ENCODE measurements around the gene FBLN1. TPM values are rescaled to one million over a fixed set of nuclear protein-coding genes. Genes with fewer than 3 reads are reported as not detected.

The FBLN1 gene
- polyA plus RNA-seq, 1 of the 3 experiments (the other 2 are of a cell fraction): 147 TPM

DNA sequence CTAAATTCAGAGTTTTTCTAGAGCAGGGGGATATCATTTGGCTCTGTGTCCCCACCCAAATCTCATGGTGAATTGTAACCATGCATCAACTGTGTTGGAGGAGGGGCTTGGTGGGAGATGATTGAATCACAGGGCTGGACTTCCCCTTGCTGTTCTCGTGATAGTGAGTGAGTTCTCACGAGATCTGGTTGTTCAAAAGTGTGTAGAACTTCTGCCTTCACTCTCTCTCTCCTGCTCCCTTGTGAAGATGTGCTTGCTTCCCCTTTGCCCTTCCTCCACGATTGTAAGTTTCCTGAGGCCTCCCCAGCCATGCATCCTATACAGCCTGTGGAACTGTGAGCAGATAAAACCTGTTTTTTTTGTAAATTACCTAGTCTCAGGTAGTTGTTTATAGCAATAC lies 22.0 kb upstream of the FBLN1 start:
- Histone ChIP-seq H3K36me3 (replicated peaks in 1 of 2; ENCODE audit: control insufficient read depth in 1 of 2, insufficient read depth in 2 of 2, low read length in 1 of 2) (no peaks in the 10 kb centered on the region), H4K20me1 (ENCODE audit: insufficient read depth) (no peaks in the 10 kb centered on the region), H3K4me1 (ENCODE audit: control insufficient read depth in 1 of 2, insufficient read depth in 2 of 2, low read depth in 1 of 2, low read length in 1 of 2) (no peaks in the 10 kb centered on the region), H3K9ac (no peak overlapping the region), H3K9me2 (no peaks in the 10 kb centered on the region), H3K4me2 (no peak overlapping the region), H3K27ac (ENCODE audit: low read depth in 2 of 2, low read length in 1 of 2) (no peak overlapping the region), H3F3A (replicated peaks; ENCODE audit: insufficient read depth) (no peaks in the 10 kb centered on the region), H3K27me3 (ENCODE audit: insufficient read depth) (no peaks in the 10 kb centered on the region), H3K79me2 (ENCODE audit: insufficient read depth) (no peaks in the 10 kb centered on the region), H3K4me3 (ENCODE audit: low read depth in 2 of 2, low read length in 1 of 2) (no peak overlapping the region), H2AFZ (ENCODE audit: low read depth) (no peak overlapping the region), H3K9me3 (no peaks in the 10 kb centered on the region; the same call in 1 of the 2 replicates)
- 74% methylated on average over 3 of the region's 3 CpGs for WGBS (ENCODE audit: low lambda C conversion rate)
- ChIA-PET CTCF (no interaction called here), POLR2A (no interaction called here)
- TF ChIP-seq, protein P1, sequence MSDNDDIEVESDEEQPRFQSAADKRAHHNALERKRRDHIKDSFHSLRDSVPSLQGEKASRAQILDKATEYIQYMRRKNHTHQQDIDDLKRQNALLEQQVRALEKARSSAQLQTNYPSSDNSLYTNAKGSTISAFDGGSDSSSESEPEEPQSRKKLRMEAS (IDR thresholded peaks at IDR 0.05; ENCODE audit: low read depth): no peak
- TF ChIP-seq RFX5 (IDR thresholded peaks at IDR 0.05; ENCODE audit: low read length) (no peak), ELF1 (IDR thresholded peaks at IDR 0.05) (no peak), RCOR1 (IDR thresholded peaks at IDR 0.05; ENCODE audit: low read length) (no peak), TEAD4 (IDR thresholded peaks at IDR 0.05; ENCODE audit: borderline replicate concordance, insufficient read depth) (no peak), FOSL2 (IDR thresholded peaks at IDR 0.05; ENCODE audit: borderline replicate concordance, low read depth) (no peak), MEF2A (IDR thresholded peaks at IDR 0.05; ENCODE audit: borderline replicate concordance, low read depth) (no peak), JUND (IDR thresholded peaks at IDR 0.05) (no peak), POLR2AphosphoS5 (IDR thresholded peaks at IDR 0.05; ENCODE audit: low read depth, low read length) (no peak)
- TF ChIP-seq, protein P2, sequence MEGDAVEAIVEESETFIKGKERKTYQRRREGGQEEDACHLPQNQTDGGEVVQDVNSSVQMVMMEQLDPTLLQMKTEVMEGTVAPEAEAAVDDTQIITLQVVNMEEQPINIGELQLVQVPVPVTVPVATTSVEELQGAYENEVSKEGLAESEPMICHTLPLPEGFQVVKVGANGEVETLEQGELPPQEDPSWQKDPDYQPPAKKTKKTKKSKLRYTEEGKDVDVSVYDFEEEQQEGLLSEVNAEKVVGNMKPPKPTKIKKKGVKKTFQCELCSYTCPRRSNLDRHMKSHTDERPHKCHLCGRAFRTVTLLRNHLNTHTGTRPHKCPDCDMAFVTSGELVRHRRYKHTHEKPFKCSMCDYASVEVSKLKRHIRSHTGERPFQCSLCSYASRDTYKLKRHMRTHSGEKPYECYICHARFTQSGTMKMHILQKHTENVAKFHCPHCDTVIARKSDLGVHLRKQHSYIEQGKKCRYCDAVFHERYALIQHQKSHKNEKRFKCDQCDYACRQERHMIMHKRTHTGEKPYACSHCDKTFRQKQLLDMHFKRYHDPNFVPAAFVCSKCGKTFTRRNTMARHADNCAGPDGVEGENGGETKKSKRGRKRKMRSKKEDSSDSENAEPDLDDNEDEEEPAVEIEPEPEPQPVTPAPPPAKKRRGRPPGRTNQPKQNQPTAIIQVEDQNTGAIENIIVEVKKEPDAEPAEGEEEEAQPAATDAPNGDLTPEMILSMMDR (IDR thresholded peaks at IDR 0.05): no peak
- TF ChIP-seq, protein P3, sequence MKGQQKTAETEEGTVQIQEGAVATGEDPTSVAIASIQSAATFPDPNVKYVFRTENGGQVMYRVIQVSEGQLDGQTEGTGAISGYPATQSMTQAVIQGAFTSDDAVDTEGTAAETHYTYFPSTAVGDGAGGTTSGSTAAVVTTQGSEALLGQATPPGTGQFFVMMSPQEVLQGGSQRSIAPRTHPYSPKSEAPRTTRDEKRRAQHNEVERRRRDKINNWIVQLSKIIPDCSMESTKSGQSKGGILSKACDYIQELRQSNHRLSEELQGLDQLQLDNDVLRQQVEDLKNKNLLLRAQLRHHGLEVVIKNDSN (IDR thresholded peaks at IDR 0.05; ENCODE audit: borderline replicate concordance, low read depth): no peak
- TF ChIP-seq, protein P4, sequence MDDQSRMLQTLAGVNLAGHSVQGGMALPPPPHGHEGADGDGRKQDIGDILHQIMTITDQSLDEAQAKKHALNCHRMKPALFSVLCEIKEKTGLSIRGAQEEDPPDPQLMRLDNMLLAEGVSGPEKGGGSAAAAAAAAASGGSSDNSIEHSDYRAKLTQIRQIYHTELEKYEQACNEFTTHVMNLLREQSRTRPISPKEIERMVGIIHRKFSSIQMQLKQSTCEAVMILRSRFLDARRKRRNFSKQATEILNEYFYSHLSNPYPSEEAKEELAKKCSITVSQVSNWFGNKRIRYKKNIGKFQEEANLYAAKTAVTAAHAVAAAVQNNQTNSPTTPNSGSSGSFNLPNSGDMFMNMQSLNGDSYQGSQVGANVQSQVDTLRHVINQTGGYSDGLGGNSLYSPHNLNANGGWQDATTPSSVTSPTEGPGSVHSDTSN (IDR thresholded peaks at IDR 0.05): no peak
- no peak for DNase-seq

DNA sequence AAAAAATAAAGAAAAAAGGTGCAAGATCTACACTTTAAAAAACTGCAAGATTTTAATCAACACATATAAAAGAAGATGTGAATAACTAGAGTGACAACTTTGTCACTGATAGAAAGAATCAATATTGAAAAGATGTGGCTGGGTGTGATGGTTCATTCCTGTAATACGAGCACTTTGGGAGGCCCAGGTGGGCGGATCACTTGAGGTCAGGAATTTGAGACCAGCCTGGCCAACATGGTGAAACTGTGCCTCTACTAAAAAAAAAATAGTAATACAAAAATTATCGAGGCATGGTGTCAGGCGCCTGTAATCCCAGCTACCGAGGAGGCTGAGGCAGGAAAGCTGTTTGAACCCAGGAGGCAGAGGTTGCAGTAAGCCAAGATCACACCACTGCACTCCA lies 21.0 kb upstream of the FBLN1 start:
- no peaks in the 10 kb centered on the region for H4K20me1 ChIP-seq (ENCODE audit: insufficient read depth)
- no peak overlapping the region for H3K4me3 ChIP-seq (ENCODE audit: low read depth in 2 of 2, low read length in 1 of 2)
- no peaks in the 10 kb centered on the region for H3K36me3 ChIP-seq (replicated peaks in 1 of 2; ENCODE audit: control insufficient read depth in 1 of 2, insufficient read depth in 2 of 2, low read length in 1 of 2)
- DNase-seq: no peak
- H3K27ac ChIP-seq (ENCODE audit: low read depth in 2 of 2, low read length in 1 of 2): no peak overlapping the region
- POLR2A ChIA-PET: no interaction called here
- no peak overlapping the region for H2AFZ ChIP-seq (ENCODE audit: low read depth)
- CTCF ChIA-PET: interaction anchor here (1.2 kb wide), 1 partner anchor 21 kb away, joined by 3 read pairs; the partner anchor contains the start of gene FBLN1
- WGBS (ENCODE audit: low lambda C conversion rate): 74% methylated on average over 5 of the region's 5 CpGs
- H3K4me1 ChIP-seq (ENCODE audit: control insufficient read depth in 1 of 2, insufficient read depth in 2 of 2, low read depth in 1 of 2, low read length in 1 of 2): no peaks in the 10 kb centered on the region
- H3K9ac ChIP-seq: no peak overlapping the region
- no peaks in the 10 kb centered on the region; the same call in 1 of the 2 replicates for H3K9me3 ChIP-seq
- H3K9me2 ChIP-seq: no peaks in the 10 kb centered on the region
- H3K79me2 ChIP-seq (ENCODE audit: insufficient read depth): no peaks in the 10 kb centered on the region
- TF ChIP-seq, protein P3 (IDR thresholded peaks at IDR 0.05; ENCODE audit: borderline replicate concordance, low read depth): no peak
- TF ChIP-seq GATA2 (CRISPR knock-in tag; IDR thresholded peaks at IDR 0.05): no peak
- no peak for TF ChIP-seq FOXM1 (IDR thresholded peaks at IDR 0.05; ENCODE audit: low read depth)
- TF ChIP-seq, protein P5, sequence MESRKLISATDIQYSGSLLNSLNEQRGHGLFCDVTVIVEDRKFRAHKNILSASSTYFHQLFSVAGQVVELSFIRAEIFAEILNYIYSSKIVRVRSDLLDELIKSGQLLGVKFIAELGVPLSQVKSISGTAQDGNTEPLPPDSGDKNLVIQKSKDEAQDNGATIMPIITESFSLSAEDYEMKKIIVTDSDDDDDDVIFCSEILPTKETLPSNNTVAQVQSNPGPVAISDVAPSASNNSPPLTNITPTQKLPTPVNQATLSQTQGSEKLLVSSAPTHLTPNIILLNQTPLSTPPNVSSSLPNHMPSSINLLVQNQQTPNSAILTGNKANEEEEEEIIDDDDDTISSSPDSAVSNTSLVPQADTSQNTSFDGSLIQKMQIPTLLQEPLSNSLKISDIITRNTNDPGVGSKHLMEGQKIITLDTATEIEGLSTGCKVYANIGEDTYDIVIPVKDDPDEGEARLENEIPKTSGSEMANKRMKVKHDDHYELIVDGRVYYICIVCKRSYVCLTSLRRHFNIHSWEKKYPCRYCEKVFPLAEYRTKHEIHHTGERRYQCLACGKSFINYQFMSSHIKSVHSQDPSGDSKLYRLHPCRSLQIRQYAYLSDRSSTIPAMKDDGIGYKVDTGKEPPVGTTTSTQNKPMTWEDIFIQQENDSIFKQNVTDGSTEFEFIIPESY (IDR thresholded peaks at IDR 0.05; ENCODE audit: borderline replicate concordance, low read depth): no peak
- TF ChIP-seq, protein P6, sequence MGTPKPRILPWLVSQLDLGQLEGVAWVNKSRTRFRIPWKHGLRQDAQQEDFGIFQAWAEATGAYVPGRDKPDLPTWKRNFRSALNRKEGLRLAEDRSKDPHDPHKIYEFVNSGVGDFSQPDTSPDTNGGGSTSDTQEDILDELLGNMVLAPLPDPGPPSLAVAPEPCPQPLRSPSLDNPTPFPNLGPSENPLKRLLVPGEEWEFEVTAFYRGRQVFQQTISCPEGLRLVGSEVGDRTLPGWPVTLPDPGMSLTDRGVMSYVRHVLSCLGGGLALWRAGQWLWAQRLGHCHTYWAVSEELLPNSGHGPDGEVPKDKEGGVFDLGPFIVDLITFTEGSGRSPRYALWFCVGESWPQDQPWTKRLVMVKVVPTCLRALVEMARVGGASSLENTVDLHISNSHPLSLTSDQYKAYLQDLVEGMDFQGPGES (IDR thresholded peaks at IDR 0.05; ENCODE audit: low read depth, low read length): no peak
- no peak for TF ChIP-seq JUND (IDR thresholded peaks at IDR 0.05)
- TF ChIP-seq MXI1 (IDR thresholded peaks at IDR 0.05; ENCODE audit: low read depth, low read length): no peak
- no peak for TF ChIP-seq RCOR1 (IDR thresholded peaks at IDR 0.05; ENCODE audit: low read length)
- H3K4me2 ChIP-seq: no peak overlapping the region
- H3K27me3 ChIP-seq (ENCODE audit: insufficient read depth): no peaks in the 10 kb centered on the region
- H3F3A ChIP-seq (replicated peaks; ENCODE audit: insufficient read depth): no peaks in the 10 kb centered on the region
